ENCODE data around the gene USP48.

DNA sequence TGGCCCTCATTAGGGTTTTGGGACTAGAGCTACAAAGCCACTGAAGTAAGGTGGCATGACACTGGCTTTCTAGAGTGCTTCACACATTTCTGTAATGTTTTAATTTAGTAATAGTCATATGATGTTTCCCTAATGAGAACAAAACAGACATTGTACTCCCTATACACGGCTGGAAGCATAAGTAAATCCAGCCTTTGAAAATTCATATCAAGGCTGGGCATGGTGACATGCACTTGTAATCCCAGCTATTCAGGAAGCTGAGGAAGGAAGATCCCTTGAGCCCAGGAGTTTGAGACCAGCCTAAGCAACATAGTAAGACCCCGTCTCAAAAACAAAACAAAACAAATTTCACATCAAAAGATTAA lies 7.4 kb downstream of the USP48 start:
- TF ChIP-seq HNF4A (CRISPR knock-in tag; IDR thresholded peaks at IDR 0.05) (no peak), ZBTB20 (CRISPR knock-in tag; IDR thresholded peaks at IDR 0.05; ENCODE audit: borderline replicate concordance, low read depth) (no peak), CTCF (CRISPR knock-in tag; IDR thresholded peaks at IDR 0.05) (no peak), FOSL2 (CRISPR knock-in tag; IDR thresholded peaks at IDR 0.05) (no peak), TCF7L2 (IDR thresholded peaks at IDR 0.05; ENCODE audit: low read depth, low read length) (no peak), HDAC2 (CRISPR knock-in tag; IDR thresholded peaks at IDR 0.05) (no peak), ZNF580 (CRISPR knock-in tag; IDR thresholded peaks at IDR 0.05; ENCODE audit: borderline replicate concordance, low read depth) (no peak), SALL2 (CRISPR knock-in tag; IDR thresholded peaks at IDR 0.05) (no peak), POLR2A (IDR thresholded peaks at IDR 0.05; ENCODE audit: insufficient read depth in 1 of 2, low read depth in 2 of 2, low read length in 2 of 2) (no peak), ZZZ3 (CRISPR knock-in tag; IDR thresholded peaks at IDR 0.05; ENCODE audit: borderline replicate concordance) (no peak), CBX2 (IDR thresholded peaks at IDR 0.05; ENCODE audit: low read depth, low read length) (no peak), CBX2 (CRISPR knock-in tag; IDR thresholded peaks at IDR 0.05; ENCODE audit: low read depth) (no peak)
- TF ChIP-seq, protein P1, sequence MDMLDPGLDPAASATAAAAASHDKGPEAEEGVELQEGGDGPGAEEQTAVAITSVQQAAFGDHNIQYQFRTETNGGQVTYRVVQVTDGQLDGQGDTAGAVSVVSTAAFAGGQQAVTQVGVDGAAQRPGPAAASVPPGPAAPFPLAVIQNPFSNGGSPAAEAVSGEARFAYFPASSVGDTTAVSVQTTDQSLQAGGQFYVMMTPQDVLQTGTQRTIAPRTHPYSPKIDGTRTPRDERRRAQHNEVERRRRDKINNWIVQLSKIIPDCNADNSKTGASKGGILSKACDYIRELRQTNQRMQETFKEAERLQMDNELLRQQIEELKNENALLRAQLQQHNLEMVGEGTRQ (IDR thresholded peaks at IDR 0.05; ENCODE audit: low read depth, low read length) = no peak
- TF ChIP-seq, protein P1 (CRISPR knock-in tag; IDR thresholded peaks at IDR 0.05; ENCODE audit: borderline replicate concordance) = no peak
- TF ChIP-seq, protein P2, sequence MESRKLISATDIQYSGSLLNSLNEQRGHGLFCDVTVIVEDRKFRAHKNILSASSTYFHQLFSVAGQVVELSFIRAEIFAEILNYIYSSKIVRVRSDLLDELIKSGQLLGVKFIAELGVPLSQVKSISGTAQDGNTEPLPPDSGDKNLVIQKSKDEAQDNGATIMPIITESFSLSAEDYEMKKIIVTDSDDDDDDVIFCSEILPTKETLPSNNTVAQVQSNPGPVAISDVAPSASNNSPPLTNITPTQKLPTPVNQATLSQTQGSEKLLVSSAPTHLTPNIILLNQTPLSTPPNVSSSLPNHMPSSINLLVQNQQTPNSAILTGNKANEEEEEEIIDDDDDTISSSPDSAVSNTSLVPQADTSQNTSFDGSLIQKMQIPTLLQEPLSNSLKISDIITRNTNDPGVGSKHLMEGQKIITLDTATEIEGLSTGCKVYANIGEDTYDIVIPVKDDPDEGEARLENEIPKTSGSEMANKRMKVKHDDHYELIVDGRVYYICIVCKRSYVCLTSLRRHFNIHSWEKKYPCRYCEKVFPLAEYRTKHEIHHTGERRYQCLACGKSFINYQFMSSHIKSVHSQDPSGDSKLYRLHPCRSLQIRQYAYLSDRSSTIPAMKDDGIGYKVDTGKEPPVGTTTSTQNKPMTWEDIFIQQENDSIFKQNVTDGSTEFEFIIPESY (CRISPR knock-in tag; IDR thresholded peaks at IDR 0.05) = no peak
- TF ChIP-seq, protein P3, sequence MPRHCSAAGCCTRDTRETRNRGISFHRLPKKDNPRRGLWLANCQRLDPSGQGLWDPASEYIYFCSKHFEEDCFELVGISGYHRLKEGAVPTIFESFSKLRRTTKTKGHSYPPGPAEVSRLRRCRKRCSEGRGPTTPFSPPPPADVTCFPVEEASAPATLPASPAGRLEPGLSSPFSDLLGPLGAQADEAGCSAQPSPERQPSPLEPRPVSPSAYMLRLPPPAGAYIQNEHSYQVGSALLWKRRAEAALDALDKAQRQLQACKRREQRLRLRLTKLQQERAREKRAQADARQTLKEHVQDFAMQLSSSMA (CRISPR knock-in tag; IDR thresholded peaks at IDR 0.05) = no peak
